Nucleus accumbens (tissue), 56 donors: ENCODE results near the gene LEFTY1.
A peak's percentile ranks its signal among the peaks of the same experiment; 100 is the strongest.
"Not testable (repeated sequence)": the region's sequence is repeated elsewhere in the genome, so short reads cannot be mapped to it uniquely, and the experiment has no call there.

ENCODE experiments used
- DNase-seq, 56 donors: peaks; one replicate each; lab custom pipeline; 2025; lab: John Stamatoyannopoulos, UW

Gene LEFTY1

DNA sequence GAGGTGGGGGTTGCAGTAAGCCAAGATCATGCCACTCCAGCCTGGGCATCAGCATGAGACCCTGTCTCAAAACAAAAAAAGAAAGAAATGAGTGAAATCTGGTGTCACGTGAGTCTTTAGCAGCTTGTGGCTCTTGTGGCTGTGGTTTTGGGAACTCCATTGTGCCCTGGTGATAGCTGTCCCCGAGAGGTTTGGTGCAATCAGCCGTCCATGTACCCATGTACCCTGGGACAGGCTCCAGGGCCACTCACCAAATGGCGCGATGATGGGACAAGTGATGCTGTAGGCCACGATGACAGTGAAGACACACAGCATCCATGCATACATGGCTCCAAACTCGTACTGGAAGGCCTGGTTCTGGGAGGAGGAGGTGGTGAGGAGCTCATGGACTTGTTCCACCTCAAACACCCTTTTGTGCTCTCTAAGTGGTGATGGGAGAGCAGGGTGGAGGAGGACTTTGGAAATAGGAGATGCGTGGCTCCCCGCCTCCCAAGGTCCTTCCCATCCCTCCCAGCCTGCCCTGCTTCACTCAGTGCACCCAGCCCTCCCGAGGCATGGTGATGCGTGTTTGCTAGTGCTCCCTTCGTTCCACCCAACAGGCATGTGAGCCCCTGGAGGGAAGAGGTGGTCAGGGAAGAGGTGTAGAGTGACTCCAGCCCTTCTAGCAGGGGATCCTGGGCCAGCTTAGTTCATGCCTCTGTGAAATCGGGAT, 36.4 kb downstream of the LEFTY1 start:
- no peak for DNase-seq

DNA sequence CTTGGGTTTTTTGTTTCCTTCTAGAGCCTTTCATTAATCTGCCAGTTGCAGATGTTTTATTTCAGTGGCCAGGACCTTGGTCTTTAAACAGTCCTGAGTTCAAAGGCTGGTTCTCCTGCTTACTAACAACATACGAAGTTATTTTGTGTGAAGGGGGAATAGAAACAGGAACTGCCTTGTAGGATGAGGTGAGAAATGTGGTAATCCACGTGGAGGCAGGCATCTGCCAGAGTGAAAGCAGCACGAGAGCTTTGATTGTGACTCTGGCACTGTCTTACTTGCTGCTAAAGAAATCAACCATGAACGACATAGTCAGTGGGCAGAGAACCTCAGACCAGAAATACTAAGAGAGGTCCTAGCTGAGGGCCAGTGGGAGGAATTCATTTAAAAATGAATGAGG, 37.1 kb downstream of the LEFTY1 start:
- no peak for DNase-seq

DNA sequence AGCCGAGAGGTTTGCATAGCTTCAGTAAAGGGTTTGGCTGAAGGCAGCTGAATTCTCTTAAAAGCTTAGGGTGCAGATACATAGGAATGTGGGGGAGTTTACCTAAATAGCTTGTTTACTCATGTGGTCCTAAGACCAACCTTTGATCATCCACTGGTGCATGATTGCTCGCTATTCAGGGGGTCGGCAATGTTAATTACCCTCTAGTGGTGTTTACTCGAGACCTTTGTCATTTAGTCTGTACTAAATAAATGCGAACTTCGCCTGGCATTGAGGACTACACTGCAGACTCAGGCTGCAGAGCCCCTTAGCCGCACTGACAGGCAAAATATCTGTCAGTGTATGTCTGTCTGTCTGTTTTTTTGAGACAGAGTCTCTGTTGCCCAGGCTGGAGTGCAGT, 38.6 kb downstream of the LEFTY1 start:
- DNase-seq = no peak

DNA sequence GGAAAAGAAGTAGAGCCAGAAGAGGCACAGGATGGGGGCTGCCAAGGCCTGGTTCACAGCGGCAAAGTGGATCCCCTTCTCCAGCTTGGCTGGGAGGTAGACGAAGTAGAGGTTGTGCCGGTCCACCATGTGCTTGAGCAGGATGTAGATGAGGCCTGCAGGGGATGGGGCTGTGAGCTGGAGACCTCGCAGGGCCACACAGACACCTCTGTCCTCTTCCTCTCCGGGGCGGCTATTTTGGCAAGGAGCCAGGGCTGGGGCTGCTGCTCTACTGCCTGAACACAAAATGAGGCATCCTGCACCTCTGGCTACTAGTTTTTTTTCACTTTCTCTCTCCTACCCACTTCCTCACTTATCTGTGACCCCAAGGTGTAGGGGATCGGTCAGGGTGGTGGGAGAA, 39.0 kb downstream of the LEFTY1 start:
- DNase-seq = peak in 14 of 56 donors; percentile 8 to 48 (median 31)

DNA sequence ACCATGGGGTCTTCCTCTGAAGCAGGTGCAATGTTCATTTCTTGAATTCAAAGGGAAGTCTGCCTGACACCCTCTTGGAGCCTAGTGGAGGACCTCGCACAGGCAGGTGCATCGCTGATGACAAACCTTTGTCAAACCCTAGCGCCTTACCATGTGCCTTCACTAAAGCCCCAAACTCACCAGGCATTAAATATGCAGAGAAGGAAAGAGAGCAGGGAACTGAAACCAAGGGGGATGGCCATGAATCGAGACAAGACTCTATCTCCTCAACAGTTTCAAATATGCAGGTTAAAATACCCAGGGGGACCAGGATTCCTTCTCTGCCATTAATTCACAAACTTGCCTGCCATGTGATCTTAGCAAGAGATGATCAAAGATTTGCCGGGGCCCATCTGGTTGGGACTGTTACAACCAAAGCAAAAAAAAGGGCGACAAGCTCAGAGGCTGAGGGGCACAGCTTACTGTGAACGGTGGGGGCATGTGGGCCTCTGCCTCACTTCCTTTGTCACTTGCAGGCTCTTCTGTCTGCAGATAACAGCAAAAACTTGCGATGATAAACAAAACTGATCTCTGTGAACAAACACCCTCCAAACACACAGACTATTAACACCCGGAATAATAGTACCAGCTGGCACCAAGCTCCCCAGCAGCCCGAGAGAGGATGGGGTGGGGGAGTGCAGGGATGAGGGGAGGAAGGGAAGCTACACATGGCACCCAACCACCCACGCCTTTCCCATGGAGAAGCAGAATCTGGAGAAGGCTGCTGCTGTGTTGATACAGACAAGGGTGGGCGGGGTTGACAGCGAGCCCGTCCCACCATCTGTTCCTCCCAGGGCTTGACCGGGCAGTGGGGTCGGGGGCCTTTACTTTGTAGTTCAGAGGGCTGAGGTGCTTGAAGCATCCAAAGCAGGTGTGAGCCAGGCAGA, 40.7 kb downstream of the LEFTY1 start:
- DNase-seq = peak in 43 of 56 donors; percentile 25 to 87 (median 63)

DNA sequence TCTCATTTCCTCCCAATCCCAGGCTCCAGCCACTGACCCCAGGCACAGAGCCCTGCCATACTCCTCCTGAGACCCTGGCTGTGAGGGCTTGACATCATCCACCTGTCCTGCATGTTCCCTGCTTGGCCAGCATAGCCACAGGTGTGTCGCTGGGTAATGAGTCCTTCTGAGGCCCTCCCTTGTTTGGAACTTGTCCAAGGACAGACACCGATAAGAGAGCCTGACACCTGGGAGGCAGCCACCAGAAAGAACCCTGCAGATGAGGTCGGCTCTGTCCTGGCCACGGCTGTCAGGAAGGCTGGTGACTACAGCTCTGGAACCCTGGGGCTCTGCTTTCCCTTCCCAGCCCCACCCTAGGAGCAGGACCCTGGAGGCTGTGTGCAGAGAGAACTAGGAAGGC, 41.3 kb downstream of the LEFTY1 start:
- DNase-seq = no peak

DNA sequence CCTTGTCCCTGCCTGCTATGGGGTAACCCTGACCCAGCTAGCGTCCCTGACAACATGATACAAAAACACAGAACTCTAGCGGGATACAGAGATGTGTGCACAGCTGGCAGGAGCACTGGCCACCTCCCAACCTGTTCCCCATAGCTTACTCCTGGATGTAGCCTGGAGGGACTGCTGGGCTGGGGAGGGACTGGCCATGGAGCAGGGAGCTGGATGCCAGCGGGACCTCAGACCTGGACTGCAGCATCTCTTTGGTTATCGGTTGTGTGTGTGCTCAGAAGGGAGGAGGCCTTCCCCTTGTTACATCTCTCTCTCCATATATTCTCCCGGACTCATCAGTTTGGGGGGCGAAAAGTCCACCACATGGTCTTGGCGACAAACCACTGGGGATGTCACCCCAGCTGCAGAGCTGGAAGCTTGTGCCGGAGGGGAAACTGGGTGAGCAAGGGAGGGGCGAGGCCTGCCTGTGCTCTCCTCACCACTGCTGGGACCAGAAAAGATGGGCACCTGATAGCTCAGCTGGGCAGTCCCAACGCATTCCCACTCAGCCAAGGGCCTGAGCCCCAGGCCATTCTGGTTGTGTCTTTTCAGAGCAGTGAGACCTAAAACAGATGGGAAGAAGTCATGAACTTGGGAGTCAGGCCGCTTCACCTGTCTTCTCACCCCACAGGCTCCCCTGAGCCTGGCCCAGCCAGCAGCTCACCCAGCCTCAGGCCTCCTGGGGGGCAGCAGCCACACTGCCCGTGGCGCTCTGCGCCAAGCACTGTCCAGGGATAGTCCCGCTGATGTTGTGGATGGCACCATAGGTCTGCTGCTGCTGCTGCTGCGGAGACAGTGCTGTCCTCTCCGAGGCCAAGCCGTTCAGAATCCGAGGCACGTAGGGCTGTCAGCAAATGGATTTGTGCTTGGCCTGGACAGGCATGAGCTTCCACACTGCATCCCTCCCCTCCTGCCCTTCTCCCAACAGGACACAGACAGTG, 42.3 kb downstream of the LEFTY1 start:
- peak in 2 of 56 donors; percentile 8 to 55 for DNase-seq

DNA sequence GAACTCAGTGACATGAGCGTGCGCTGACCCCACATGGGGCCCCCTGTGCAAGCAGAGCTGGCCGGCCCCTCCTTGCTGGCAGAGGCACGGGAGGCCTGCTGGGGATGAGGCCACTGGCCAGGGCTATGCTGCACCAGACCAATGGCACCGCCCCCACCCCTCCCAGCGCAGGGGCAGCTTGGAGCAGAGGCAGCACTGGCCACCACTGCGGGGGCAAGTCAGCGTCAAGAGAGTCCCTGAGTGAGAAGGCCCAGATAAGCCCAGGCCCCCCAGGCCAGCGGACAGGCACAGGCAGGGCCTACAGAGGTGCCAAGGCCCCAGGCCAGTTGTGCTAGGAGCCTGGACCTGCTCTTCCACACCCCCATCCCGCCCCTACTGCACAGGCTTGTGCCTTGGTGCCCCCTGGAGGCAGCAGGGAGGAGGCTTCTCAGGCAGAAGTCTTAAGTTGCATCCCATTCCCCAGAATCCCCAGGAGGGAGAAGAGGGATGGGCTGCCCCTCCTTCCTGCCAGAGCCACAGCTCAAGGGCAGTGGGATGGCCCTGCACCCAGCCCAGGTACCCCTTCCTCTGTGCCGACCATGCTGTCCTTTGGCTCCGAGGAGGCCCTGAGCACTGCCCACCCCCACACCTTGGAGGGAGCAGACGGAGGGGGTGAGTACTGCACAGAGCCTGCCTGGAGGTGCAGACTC, 43.2 kb downstream of the LEFTY1 start:
- peak in 34 of 56 donors; percentile 15 to 75 (median 36) for DNase-seq

DNA sequence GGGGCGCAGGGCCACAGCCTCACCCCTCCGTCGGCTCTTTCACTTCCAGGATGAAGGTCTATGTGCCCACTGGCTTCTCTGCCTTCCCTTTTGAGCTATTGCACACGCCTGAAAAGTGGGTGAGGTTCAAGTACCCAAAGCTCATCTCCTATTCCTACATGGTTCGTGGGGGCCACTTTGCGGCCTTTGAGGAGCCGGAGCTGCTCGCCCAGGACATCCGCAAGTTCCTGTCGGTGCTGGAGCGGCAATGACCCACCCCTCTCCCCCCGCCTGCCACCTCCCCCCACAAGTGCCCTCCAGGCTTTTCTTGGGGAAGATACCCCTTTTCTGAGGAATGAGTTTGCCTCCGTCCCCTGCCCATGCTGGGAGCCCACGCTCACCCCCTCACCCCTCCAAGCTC, 43.8 kb downstream of the LEFTY1 start:
- no peak for DNase-seq

DNA sequence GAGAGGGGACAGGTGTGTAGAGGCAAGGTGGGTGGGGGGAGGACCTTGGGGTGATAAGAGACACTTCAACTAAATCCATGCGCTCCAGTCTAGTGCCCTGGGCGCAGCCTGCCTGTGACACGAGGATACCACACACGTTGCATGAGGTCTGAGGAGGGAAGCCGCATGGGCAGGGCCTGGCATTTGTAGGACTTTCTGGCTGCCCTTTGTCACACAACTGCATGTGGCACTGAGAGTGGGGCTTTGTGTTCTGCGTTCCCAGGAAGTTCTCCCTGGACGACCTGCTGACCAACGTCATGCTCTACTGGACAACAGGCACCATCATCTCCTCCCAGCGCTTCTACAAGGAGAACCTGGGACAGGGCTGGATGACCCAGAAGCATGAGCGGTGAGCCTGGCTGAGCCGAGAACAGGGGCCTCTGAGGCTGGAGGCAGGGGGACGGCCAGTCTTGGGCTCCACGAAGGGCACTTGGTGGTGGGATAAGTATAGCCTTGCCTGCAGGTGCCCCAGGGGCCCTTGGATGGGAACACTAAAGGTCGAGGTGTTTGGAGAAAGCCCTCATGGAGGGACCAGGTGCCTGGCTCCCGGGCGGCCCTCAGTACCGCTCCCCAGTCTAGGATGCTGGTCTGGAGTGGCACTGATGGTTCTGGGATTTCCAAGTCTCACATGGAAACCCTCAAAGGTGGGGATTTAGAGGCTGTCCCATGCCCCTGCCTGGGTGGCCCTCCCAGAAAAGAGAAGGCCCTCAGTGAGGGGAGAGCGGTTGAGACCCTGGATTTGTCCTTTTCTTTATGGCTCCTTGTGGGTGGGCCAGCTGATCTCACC, 44.5 kb downstream of the LEFTY1 start:
- DNase-seq = peak in 4 of 56 donors; percentile 25 to 41 (median 29)

DNA sequence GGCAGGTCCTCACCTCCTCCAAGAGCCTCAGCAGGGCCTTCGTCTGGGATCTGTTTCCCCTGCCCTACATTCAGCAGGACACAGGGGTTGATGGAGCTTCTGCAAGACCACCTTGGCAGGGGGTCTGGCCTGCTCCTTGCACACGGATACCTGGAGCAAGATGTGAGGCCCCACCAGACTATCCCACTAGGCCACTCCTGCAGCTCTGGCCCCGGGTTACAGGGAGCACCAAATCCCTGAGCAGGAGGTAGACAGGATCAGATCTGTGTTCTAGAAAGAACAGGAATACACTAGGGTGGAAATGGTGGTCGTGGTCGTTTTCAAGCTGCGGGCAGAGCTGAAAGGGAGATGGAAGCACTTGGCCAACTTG, 45.5 kb downstream of the LEFTY1 start:
- DNase-seq = no peak

DNA sequence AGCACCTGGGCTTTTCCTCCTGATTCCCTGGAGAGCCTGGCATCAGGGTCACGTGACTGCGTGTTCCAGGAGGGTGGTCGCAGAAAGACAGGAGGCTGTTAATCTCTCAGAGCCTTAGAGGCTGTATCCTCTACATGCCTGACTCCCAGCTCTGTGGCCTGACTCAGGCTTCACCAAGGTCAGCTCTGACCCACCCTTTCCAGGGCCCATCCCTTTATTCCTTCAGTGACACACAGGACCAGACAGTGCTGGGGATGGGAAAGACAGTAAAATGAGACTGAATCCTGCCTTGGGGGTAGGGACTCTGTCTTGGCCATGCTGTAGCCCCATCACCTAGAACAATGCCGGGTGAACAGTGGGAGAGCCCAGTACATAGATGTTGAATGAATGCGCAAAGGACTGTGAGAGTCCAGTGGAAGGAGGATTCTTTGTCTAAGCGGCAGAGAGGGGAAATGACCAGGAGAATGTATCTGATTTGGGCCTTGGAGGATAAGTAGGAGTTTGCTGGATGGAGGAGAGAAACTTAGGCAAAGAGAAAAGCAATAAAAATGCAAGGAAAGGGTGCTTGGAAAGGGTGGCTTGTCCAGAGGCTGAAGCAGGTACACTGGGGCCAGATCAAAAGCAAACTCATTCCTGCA, 46.0 kb downstream of the LEFTY1 start:
- no peak for DNase-seq

DNA sequence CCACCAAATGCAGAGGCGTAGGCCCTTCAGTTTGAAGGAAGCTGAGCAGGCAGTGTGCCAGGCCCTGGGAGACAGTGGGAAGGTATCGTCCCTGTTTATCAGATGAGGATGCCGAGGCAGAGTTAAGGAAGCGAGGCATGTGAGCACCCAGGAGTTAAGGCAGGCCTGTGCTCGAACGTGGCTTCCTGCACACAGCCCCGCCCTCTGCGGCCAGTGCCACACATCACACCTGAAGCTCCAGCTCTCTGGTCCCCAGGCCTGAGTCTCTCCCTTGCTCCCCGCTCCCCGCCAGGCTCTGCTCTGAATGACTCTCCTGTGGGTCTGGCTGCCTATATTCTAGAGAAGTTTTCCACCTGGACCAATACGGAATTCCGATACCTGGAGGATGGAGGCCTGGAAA, 46.9 kb downstream of the LEFTY1 start:
- DNase-seq = no peak

DNA sequence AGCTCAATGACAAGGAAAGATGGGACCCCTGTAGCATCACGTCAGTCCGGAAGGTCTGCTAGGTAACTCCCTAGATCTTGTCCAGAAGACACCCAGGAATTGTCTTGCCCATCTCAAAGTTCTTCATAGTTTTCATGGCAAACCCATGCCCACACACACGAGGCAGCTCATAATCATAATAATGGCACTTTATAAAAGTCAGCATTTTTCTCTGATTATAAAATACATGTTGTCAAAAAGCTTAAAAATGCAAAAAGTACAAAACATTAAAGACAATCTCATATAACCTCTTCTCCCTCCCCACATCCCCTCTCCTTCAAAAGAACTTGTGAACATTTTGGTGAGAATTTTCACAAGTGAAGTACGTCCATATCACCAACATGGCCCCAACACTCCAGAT, 48.2 kb downstream of the LEFTY1 start:
- DNase-seq = no peak

DNA sequence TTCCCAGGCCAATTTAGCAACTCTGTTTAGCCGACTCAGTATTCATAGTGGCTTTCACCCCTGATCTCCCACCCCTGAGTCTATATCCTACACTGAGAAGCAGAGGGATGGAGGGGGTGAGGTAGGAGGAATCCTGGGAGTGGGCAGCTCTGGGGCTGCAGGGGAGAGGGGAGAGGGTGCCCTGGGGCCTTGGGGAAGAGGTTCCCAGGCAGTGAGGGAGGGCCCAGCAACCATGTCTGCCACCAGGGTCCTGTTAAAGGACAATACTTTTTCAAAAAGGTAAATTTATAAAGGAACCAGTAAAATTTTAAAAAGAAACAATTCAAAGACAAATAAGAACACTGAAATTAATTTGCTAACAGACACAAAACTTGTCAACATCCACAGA, 48.7 kb downstream of the LEFTY1 start:
- DNase-seq = no peak

DNA sequence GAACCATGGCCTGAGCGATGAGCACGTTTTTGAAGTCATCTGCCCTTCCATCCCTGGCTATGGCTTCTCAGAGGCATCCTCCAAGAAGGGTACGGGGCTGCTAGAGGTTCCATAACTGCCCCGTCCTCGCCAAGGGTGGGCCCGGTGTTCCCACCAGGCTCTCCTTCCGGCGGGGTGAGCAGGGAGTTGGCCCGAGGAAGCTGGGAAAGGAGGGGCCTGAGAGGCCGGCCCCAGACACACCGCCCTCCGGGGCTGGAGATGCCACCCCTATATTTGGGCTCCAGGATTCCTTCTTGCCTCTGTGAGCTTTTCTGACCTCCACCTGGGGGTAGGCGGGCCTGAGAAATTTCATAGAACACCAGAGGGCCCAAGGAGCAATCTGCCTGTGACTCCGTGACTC, 50.2 kb downstream of the LEFTY1 start:
- no peak for DNase-seq

DNA sequence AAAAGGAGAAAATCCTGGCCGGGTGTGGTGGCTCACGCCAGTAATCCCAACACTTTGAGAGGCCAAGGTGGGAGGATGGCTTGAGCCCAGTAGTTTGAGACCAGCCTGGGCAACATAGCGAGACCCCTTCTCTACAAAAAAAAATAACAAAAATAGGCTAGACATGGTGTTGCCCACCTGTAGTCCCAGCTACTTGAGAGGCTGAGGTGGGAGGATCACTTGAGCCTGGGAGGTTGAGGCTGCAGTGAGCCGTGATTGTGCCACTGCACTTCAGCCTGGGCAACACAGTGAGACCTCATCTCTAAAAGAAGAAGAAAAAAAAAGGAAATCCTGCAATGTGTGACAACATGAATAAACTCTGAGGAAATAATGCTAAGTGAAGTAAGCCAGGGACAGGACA, 52.6 kb downstream of the LEFTY1 start:
- DNase-seq = not testable (repeated sequence)
